ENCODE data around the gene DYNLRB1. TPM values are rescaled to one million over a fixed set of nuclear protein-coding genes. Genes with fewer than 3 reads are reported as not detected.

DYNLRB1 gene
- total and polyA plus RNA-seq, 9 of the 15 experiments (the other 6 are each of a cell fraction or from before 2014, with no cell fraction given), result 48.7 to 358 (median 121) TPM

DNA sequence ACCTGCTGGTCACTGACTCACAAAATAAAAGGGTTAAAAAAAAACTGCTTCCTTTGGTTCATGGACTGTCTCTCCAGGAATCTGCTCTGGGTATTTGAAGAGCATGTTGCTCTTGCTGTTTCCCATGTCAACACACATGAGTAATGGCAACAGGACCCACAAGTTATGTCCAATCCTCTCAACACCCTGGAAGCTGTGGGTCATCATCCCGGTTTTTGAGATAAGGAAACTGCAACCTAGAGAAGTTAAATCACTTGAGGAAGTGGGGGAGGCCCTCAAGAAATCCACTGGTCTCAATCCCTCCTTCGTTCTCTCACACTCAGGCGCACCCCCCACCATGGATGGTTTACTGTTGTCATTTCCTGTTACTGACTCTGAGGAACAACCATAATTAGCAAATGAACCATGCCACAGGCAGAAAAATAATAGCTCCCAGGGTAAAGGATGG lies 54.7 kb downstream of the DYNLRB1 start (continued):
- TF ChIP-seq, protein P1, sequence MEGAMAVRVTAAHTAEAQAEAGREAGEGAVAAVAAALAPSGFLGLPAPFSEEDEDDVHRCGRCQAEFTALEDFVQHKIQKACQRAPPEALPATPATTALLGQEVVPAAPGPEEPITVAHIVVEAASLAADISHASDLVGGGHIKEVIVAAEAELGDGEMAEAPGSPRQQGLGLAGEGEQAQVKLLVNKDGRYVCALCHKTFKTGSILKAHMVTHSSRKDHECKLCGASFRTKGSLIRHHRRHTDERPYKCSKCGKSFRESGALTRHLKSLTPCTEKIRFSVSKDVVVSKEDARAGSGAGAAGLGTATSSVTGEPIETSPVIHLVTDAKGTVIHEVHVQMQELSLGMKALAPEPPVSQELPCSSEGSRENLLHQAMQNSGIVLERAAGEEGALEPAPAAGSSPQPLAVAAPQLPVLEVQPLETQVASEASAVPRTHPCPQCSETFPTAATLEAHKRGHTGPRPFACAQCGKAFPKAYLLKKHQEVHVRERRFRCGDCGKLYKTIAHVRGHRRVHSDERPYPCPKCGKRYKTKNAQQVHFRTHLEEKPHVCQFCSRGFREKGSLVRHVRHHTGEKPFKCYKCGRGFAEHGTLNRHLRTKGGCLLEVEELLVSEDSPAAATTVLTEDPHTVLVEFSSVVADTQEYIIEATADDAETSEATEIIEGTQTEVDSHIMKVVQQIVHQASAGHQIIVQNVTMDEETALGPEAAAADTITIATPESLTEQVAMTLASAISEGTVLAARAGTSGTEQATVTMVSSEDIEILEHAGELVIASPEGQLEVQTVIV (CRISPR knock-in tag; IDR thresholded peaks at IDR 0.05; ENCODE audit: borderline replicate concordance), result no peak
- TF ChIP-seq FOXJ2 (tag; IDR thresholded peaks at IDR 0.05) (peak; percentile 38; the same call in 1 of the 2 replicates), TSC22D4 (tag; IDR thresholded peaks at IDR 0.05) (no peak), ELF1 (tag; IDR thresholded peaks at IDR 0.05) (0 out of 2 replicates have a peak, but pooled peaks have one; percentile 18), SRF (CRISPR knock-in tag; IDR thresholded peaks at IDR 0.05) (no peak), GABPB2 (CRISPR knock-in tag; conservative IDR thresholded peaks at IDR 0.05) (no peak), ZKSCAN1 (IDR thresholded peaks at IDR 0.05; ENCODE audit: low read depth, low read length) (no peak), POLR2H (tag; IDR thresholded peaks at IDR 0.05; ENCODE audit: low read depth) (no peak), ARHGAP35 (IDR thresholded peaks at IDR 0.05; ENCODE audit: partially characterized antibody) (no peak), ILK (tag; IDR thresholded peaks at IDR 0.05; ENCODE audit: borderline replicate concordance, low read depth) (no peak), SMAD1 (IDR thresholded peaks at IDR 0.05; ENCODE audit: low read depth, low read length, partially characterized antibody) (no peak)
- TF ChIP-seq, protein P2, sequence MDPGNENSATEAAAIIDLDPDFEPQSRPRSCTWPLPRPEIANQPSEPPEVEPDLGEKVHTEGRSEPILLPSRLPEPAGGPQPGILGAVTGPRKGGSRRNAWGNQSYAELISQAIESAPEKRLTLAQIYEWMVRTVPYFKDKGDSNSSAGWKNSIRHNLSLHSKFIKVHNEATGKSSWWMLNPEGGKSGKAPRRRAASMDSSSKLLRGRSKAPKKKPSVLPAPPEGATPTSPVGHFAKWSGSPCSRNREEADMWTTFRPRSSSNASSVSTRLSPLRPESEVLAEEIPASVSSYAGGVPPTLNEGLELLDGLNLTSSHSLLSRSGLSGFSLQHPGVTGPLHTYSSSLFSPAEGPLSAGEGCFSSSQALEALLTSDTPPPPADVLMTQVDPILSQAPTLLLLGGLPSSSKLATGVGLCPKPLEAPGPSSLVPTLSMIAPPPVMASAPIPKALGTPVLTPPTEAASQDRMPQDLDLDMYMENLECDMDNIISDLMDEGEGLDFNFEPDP (CRISPR knock-in tag; IDR thresholded peaks at IDR 0.05), result no peak
- TF ChIP-seq, protein P3, sequence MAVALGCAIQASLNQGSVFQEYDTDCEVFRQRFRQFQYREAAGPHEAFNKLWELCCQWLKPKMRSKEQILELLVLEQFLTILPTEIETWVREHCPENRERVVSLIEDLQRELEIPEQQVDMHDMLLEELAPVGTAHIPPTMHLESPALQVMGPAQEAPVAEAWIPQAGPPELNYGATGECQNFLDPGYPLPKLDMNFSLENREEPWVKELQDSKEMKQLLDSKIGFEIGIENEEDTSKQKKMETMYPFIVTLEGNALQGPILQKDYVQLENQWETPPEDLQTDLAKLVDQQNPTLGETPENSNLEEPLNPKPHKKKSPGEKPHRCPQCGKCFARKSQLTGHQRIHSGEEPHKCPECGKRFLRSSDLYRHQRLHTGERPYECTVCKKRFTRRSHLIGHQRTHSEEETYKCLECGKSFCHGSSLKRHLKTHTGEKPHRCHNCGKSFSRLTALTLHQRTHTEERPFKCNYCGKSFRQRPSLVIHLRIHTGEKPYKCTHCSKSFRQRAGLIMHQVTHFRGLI (CRISPR knock-in tag; IDR thresholded peaks at IDR 0.05), result no peak
- TF ChIP-seq, protein P4, sequence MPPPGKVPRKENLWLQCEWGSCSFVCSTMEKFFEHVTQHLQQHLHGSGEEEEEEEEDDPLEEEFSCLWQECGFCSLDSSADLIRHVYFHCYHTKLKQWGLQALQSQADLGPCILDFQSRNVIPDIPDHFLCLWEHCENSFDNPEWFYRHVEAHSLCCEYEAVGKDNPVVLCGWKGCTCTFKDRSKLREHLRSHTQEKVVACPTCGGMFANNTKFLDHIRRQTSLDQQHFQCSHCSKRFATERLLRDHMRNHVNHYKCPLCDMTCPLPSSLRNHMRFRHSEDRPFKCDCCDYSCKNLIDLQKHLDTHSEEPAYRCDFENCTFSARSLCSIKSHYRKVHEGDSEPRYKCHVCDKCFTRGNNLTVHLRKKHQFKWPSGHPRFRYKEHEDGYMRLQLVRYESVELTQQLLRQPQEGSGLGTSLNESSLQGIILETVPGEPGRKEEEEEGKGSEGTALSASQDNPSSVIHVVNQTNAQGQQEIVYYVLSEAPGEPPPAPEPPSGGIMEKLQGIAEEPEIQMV (tag; conservative IDR thresholded peaks at IDR 0.05; ENCODE audit: low read depth), result no peak
- TF ChIP-seq, protein P5, sequence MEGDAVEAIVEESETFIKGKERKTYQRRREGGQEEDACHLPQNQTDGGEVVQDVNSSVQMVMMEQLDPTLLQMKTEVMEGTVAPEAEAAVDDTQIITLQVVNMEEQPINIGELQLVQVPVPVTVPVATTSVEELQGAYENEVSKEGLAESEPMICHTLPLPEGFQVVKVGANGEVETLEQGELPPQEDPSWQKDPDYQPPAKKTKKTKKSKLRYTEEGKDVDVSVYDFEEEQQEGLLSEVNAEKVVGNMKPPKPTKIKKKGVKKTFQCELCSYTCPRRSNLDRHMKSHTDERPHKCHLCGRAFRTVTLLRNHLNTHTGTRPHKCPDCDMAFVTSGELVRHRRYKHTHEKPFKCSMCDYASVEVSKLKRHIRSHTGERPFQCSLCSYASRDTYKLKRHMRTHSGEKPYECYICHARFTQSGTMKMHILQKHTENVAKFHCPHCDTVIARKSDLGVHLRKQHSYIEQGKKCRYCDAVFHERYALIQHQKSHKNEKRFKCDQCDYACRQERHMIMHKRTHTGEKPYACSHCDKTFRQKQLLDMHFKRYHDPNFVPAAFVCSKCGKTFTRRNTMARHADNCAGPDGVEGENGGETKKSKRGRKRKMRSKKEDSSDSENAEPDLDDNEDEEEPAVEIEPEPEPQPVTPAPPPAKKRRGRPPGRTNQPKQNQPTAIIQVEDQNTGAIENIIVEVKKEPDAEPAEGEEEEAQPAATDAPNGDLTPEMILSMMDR (IDR thresholded peaks at IDR 0.05 in 2 of 3, conservative IDR thresholded peaks at IDR 0.05 in 1 of 3; ENCODE audit: insufficient read depth in 2 of 3, low read depth in 1 of 3, low read length in 3 of 3), result no peak
- TF ChIP-seq, protein P6, sequence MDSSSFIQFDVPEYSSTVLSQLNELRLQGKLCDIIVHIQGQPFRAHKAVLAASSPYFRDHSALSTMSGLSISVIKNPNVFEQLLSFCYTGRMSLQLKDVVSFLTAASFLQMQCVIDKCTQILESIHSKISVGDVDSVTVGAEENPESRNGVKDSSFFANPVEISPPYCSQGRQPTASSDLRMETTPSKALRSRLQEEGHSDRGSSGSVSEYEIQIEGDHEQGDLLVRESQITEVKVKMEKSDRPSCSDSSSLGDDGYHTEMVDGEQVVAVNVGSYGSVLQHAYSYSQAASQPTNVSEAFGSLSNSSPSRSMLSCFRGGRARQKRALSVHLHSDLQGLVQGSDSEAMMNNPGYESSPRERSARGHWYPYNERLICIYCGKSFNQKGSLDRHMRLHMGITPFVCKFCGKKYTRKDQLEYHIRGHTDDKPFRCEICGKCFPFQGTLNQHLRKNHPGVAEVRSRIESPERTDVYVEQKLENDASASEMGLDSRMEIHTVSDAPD (CRISPR knock-in tag; IDR thresholded peaks at IDR 0.05), result no peak

All from K562 (cell line).